IMR-90 (cell line): Measurements from ENCODE around the gene KLHL3. TPM values are rescaled to one million over a fixed set of nuclear protein-coding genes. Genes with fewer than 3 reads are reported as not detected.

Experiments
- ATAC-seq: fragments of 200-7000 bp; cut with Tn5 transposase; 2 replicates; pipeline ENCODE4 v1.9.1; 2020; ENCODE audit warnings: low read depth, mild to moderate bottlenecking, moderate library complexity
- BruUV-seq: library from RNA; stranded (reverse); fragments of 400-500 nt; replicated peaks from 2 replicates; lab custom pipeline; 2021; lab: Mats Ljungman, UMichigan
- CTCF ChIA-PET: fragments of 300-600 bp; formaldehyde crosslinking; extraction: SDS; loops from one replicate; lab custom pipeline; 2021; ENCODE audit warnings: antibody characterized with exemption; lab: Yijun Ruan, JAX
- POLR2A ChIA-PET: fragments of 300-600 bp; sonication (Branson Sonifier 250); formaldehyde crosslinking; loops from one replicate; lab custom pipeline; 2022; ENCODE audit warnings: antibody characterized with exemption; ENCODE audit not compliant: unreplicated experiment; lab: Charles Lee
- DNase-seq: peaks from one replicate; pipeline ENCODE4 v3.0.0; 2013
- H2AFZ ChIP-seq: replicated peaks from 2 replicates; pipeline ENCODE3; 2013; ENCODE audit warnings: low read length, mild to moderate bottlenecking; ENCODE audit not compliant: poor library complexity
- H2AK5ac ChIP-seq: 2 replicates; pipeline ENCODE4 v1.6.1; 2013; ENCODE audit warnings: low read depth, low read length, inconsistent platforms
- H2AK9ac ChIP-seq: replicated peaks from 2 replicates; pipeline ENCODE3; 2013; ENCODE audit warnings: mild to moderate bottlenecking, low read depth, low read length, moderate library complexity; ENCODE audit not compliant: poor library complexity
- H2BK120ac ChIP-seq: 2 replicates; pipeline ENCODE4 v1.6.1; 2013; ENCODE audit warnings: low read depth, low read length, inconsistent platforms
- H2BK15ac ChIP-seq: 3 replicates; pipeline ENCODE4 v1.6.1; 2013; ENCODE audit warnings: low read depth, low read length, inconsistent platforms
- H2BK20ac ChIP-seq: 2 replicates; pipeline ENCODE4 v1.6.1; 2013; ENCODE audit warnings: low read depth, mild to moderate bottlenecking, inconsistent platforms, low read length, moderate library complexity
- H2BK5ac ChIP-seq: 2 replicates; pipeline ENCODE4 v1.6.1; 2013; ENCODE audit warnings: mild to moderate bottlenecking, low read depth, low read length, inconsistent platforms; ENCODE audit not compliant: poor library complexity, severe bottlenecking
- H3K14ac ChIP-seq: replicated peaks from 2 replicates; pipeline ENCODE4 v1.6.1; 2013; ENCODE audit warnings: low read depth, low read length, inconsistent platforms
- H3K18ac ChIP-seq: 2 replicates; pipeline ENCODE4 v1.6.1; 2013; ENCODE audit warnings: low read depth, low read length, control low read depth
- H3K23ac ChIP-seq: 2 replicates; pipeline ENCODE4 v1.6.1; 2013; ENCODE audit warnings: low read depth, low read length, inconsistent platforms
- H3K27ac ChIP-seq: 2 replicates; pipeline ENCODE4 v1.5.1; 2013; ENCODE audit warnings: mild to moderate bottlenecking, control low read depth, low read length; ENCODE audit not compliant: insufficient read depth
- H3K27me3 ChIP-seq: 2 replicates; pipeline ENCODE4 v1.6.1; 2013; ENCODE audit warnings: low read length; ENCODE audit not compliant: control insufficient read depth, insufficient read depth
- H3K36me3 ChIP-seq: 2 replicates; pipeline ENCODE4 v1.6.1; 2013; ENCODE audit warnings: low read length, mixed read lengths; ENCODE audit not compliant: control insufficient read depth, insufficient read depth
- H3K4ac ChIP-seq: 2 replicates; pipeline ENCODE4 v1.6.1; 2013; ENCODE audit warnings: low read depth, low read length, inconsistent platforms
- H3K4me1 ChIP-seq: 2 replicates; pipeline ENCODE4 v1.6.1; 2013; ENCODE audit warnings: low read length, mixed read lengths; ENCODE audit not compliant: control insufficient read depth, insufficient read depth
- H3K4me2 ChIP-seq: 2 replicates; pipeline ENCODE4 v1.6.1; 2013; ENCODE audit warnings: low read depth, mild to moderate bottlenecking, control low read depth, low read length, moderate library complexity
- H3K4me3 ChIP-seq: 2 replicates; pipeline ENCODE4 v1.5.1; 2013; ENCODE audit warnings: low read depth, mild to moderate bottlenecking, control low read depth, low read length, moderate library complexity; ENCODE audit not compliant: insufficient read depth
- H3K56ac ChIP-seq: 2 replicates; pipeline ENCODE4 v1.6.1; 2013; ENCODE audit warnings: low read length, inconsistent platforms; ENCODE audit not compliant: insufficient read depth; ENCODE audit errors: extremely low read depth
- H3K79me1 ChIP-seq, 2 experiments: 2 replicates each; pipeline ENCODE4 v1.6.1; 2013; ENCODE audit warnings: low read length in 2 of 2, inconsistent platforms in 1 of 2, low read depth in 1 of 2
- H3K9ac ChIP-seq: 2 replicates; pipeline ENCODE4 v1.6.1; 2013; ENCODE audit warnings: low read depth, low read length, control low read depth
- H3K9me1 ChIP-seq: 2 replicates; pipeline ENCODE4 v1.6.1; 2013; ENCODE audit warnings: low read length, inconsistent platforms; ENCODE audit not compliant: insufficient read depth
- H3K9me3 ChIP-seq: 2 replicates; pipeline ENCODE4 v1.6.1; 2013; ENCODE audit warnings: low read length; ENCODE audit not compliant: control insufficient read depth, insufficient read depth
- H4K20me1 ChIP-seq: 2 replicates; pipeline ENCODE4 v1.6.1; 2013; ENCODE audit warnings: low read length, inconsistent platforms; ENCODE audit not compliant: insufficient read depth
- H4K5ac ChIP-seq: 2 replicates; pipeline ENCODE4 v1.6.1; 2013; ENCODE audit warnings: mild to moderate bottlenecking, low read depth, low read length, control low read depth
- H4K8ac ChIP-seq, 2 experiments: 2 replicates each; pipeline ENCODE4 v1.6.1; 2013; ENCODE audit warnings: low read depth in 2 of 2, low read length in 2 of 2, control low read depth in 1 of 2, inconsistent platforms in 1 of 2
- H4K91ac ChIP-seq: 2 replicates; pipeline ENCODE4 v1.6.1; 2013; ENCODE audit warnings: low read depth, low read length, inconsistent platforms; ENCODE audit not compliant: insufficient read depth
- BHLHE40 ChIP-seq: fragments of 150-350 bp; IDR thresholded peaks from 2 replicates; pipeline ENCODE4 v1.6.1; 2016; ENCODE audit warnings: mild to moderate bottlenecking, low read depth, low read length
- CEBPB ChIP-seq: IDR thresholded peaks from 2 replicates; pipeline ENCODE4 v1.6.1; 2012; ENCODE audit warnings: low read depth, low read length, improper control_type of control experiment
- CHD1 ChIP-seq: IDR thresholded peaks from 2 replicates; pipeline ENCODE4 v1.6.1; 2012; ENCODE audit warnings: low read depth, low read length, improper control_type of control experiment
- CTCF ChIP-seq: conservative IDR thresholded peaks from 2 replicates; pipeline ENCODE4 v1.5.1; 2012; ENCODE audit warnings: mild to moderate bottlenecking, low read depth, low read length, improper control_type of control experiment
- ELK1 ChIP-seq: fragments of 150-350 bp; IDR thresholded peaks from 2 replicates; pipeline ENCODE4 v1.6.1; 2016; ENCODE audit warnings: low read depth, mild to moderate bottlenecking, low read length, moderate library complexity, borderline replicate concordance
- FOS ChIP-seq: fragments of 150-350 bp; IDR thresholded peaks from 2 replicates; pipeline ENCODE4 v1.6.1; 2016; ENCODE audit warnings: low read depth, low read length
- MAFK ChIP-seq: IDR thresholded peaks from 2 replicates; pipeline ENCODE4 v1.6.1; 2012; ENCODE audit warnings: low read depth, low read length, improper control_type of control experiment
- MAZ ChIP-seq: IDR thresholded peaks from 2 replicates; pipeline ENCODE4 v1.6.1; 2012; ENCODE audit warnings: low read depth, mild to moderate bottlenecking, low read length, improper control_type of control experiment, moderate library complexity, borderline replicate concordance
- MXI1 ChIP-seq: IDR thresholded peaks from 2 replicates; pipeline ENCODE4 v1.6.1; 2012; ENCODE audit warnings: low read depth, mild to moderate bottlenecking, low read length, moderate library complexity, borderline replicate concordance
- NFE2L2 ChIP-seq: fragments of 150-350 bp; IDR thresholded peaks from 2 replicates; pipeline ENCODE4 v1.6.1; 2016; ENCODE audit warnings: low read depth, mild to moderate bottlenecking, low read length
- POLR2A ChIP-seq: IDR thresholded peaks from 2 replicates; pipeline ENCODE4 v1.6.1; 2012; ENCODE audit warnings: mild to moderate bottlenecking, low read depth, low read length
- RAD21 ChIP-seq: IDR thresholded peaks from 2 replicates; pipeline ENCODE4 v1.6.1; 2012; ENCODE audit warnings: low read length, improper control_type of control experiment
- RCOR1 ChIP-seq: IDR thresholded peaks from 2 replicates; pipeline ENCODE4 v1.6.1; 2012; ENCODE audit warnings: mild to moderate bottlenecking, low read length, improper control_type of control experiment; ENCODE audit not compliant: insufficient replicate concordance
- RFX5 ChIP-seq: IDR thresholded peaks from 2 replicates; pipeline ENCODE4 v1.8.0; 2012; ENCODE audit warnings: low read depth, mild to moderate bottlenecking, low read length, moderate library complexity
- SMC3 ChIP-seq: fragments of 150-350 bp; IDR thresholded peaks from 2 replicates; pipeline ENCODE4 v1.6.1; 2016; ENCODE audit warnings: low read depth, mild to moderate bottlenecking, antibody characterized with exemption, low read length, moderate library complexity
- WGBS, 2 experiments: methylation state at CpG; one replicate each; pipeline versions ENCODE4 v1.1.5 to v1.1.7; 2013; ENCODE audit warnings: missing lambda C conversion rate in 2 of 2; ENCODE audit not compliant: insufficient read length in 1 of 2; ENCODE audit errors: extremely low coverage in 2 of 2; 5-methylcytosine and 5-hydroxymethylcytosine counted together
- dilution Hi-C: fragments of 300-500 bp; cut with HindIII; formaldehyde crosslinking; loops from one replicate; pipeline ENCODE4 v1.14.3; 2018; ENCODE audit warnings: low sequenced_read_pairs; ENCODE audit not compliant: unreplicated experiment
- in situ Hi-C: fragments of 300-500 bp; cut with MboI; formaldehyde crosslinking; loops from 3 replicates; pipeline ENCODE4 v1.14.3; 2019; ENCODE audit warnings: low sequenced_read_pairs, inconsistent platforms, mixed read lengths
- intact Hi-C: fragments of 100-400 bp; cut with micrococcal nuclease; formaldehyde crosslinking; loops from 2 replicates; pipeline ENCODE4 v1.10.0; 2022
- polyA plus RNA-seq, 3 experiments: library from polyadenylated mRNA; depleted of rRNA; stranded (reverse); fragments of >200 nt; gene quantifications; 2 replicates each; pipeline ENCODE4 v1.2.3, GENCODE V29; 2012; ENCODE audit warnings: low replicate concordance in 1 of 3
- total RNA-seq: library from RNA; depleted of rRNA; stranded (reverse); fragments of >200 nt; gene quantifications from 2 replicates; pipeline ENCODE4 v1.2.3, GENCODE V29; 2012
- TF ChIP-seq, protein P1 (sequence below): fragments of 150-350 bp; IDR thresholded peaks from 2 replicates; pipeline ENCODE4 v1.6.1; 2017; ENCODE audit warnings: mild to moderate bottlenecking, antibody characterized with exemption, low read length, low read depth

Gene KLHL3
- total and polyA plus RNA-seq, 2 of the 4 experiments (the other 2 are of a cell fraction), result 2.3 to 4.1 TPM

DNA sequence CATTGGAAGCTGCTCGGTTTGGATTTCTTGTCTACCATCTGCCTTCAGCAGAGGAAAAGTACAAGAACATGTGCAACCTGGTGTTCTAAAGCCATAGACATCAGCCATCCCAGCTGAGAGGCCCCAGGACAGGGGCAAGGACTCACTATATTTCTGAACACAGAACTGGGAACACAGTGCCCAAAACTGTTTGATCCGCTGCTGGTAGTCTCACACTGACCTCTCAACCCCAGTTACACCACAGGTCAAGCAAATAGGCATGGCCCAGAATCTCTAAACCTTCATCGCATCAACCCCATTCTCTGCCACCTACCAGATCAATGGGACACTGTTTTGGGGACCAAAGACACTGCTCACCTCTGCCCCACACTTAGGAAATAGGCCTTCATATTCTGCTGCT lies 2.0 kb downstream of the KLHL3 start:
- Histone ChIP-seq H3K9ac (no peak overlapping the region), H3K79me1 (no peaks in the 10 kb centered on the region; a peak in 1 of 4 replicates), H3K4ac (no peak overlapping the region), H4K5ac (no peak overlapping the region), H3K27ac (no peak overlapping the region), H2BK15ac (no peak overlapping the region), H3K4me2 (no peak overlapping the region), H2AK9ac (peak overlapping the region; percentile 16), H3K4me3 (no peak overlapping the region), H2BK120ac (no peak overlapping the region), H4K20me1 (no peaks in the 10 kb centered on the region), H2AFZ (peak overlapping the region; percentile 28), H2BK20ac (no peak overlapping the region), H3K36me3 (no peaks in the 10 kb centered on the region), H3K14ac (no peak overlapping the region), H3K23ac (no peak overlapping the region), H3K18ac (no peak overlapping the region), H3K27me3 (no peaks in the 10 kb centered on the region), H2AK5ac (no peak overlapping the region), H3K9me1 (no peaks in the 10 kb centered on the region; the same call in 1 of the 2 replicates), H4K8ac (no peak overlapping the region), H3K9me3 (no peaks in the 10 kb centered on the region), H2BK5ac (no peak overlapping the region), H4K91ac (no peak overlapping the region), H3K56ac (no peak overlapping the region), H3K4me1 (no peaks in the 10 kb centered on the region; the same call in none of the 2 replicates)
- no peak for TF ChIP-seq RCOR1
- no peak for TF ChIP-seq MXI1
- no peak for TF ChIP-seq NFE2L2
- TF ChIP-seq ELK1, result no peak
- no peak for TF ChIP-seq RAD21
- TF ChIP-seq BHLHE40, result no peak
- TF ChIP-seq POLR2A, result no peak
- TF ChIP-seq, protein P1, sequence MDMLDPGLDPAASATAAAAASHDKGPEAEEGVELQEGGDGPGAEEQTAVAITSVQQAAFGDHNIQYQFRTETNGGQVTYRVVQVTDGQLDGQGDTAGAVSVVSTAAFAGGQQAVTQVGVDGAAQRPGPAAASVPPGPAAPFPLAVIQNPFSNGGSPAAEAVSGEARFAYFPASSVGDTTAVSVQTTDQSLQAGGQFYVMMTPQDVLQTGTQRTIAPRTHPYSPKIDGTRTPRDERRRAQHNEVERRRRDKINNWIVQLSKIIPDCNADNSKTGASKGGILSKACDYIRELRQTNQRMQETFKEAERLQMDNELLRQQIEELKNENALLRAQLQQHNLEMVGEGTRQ, result no peak
- TF ChIP-seq CEBPB, result no peak
- TF ChIP-seq SMC3, result no peak
- no peak for TF ChIP-seq RFX5
- TF ChIP-seq CHD1, result no peak
- no peak for TF ChIP-seq MAZ
- TF ChIP-seq MAFK, result no peak
- TF ChIP-seq CTCF, result no peak
- no peak for TF ChIP-seq FOS
- no TSS peak for BruUV-seq
- CTCF ChIA-PET, result no interaction called here
- in situ Hi-C loops (loop anchor here (25.0 kb wide), 1 partner anchor 422 kb away; no protein-coding TSS in a partner anchor), intact Hi-C loops (no loop called here), dilution Hi-C loops (no loop called here)
- no CpG with 5 or more reads among the region's 3 CpGs for WGBS, 2 experiments
- POLR2A ChIA-PET, result no interaction called here
- ATAC-seq, result no peak
- no peak for DNase-seq
